Activated CD4-positive, alpha-beta T cell treated with anti-CD3 and anti-CD28 coated beads, Interleukin-2, amount 50 U/mL, for 16 hours (primary cell): Measurements from ENCODE around the gene EEF1AKMT2.

Source experiments
- DNase-seq: peaks from one replicate; pipeline ENCODE4 v3.0.0-alpha.2; 2020

The EEF1AKMT2 gene

GRCh38 chr10:124717911-124718741 lies 73.6 kb downstream of the EEF1AKMT2 start:
- peak; percentile 96 for DNase-seq

- no peak for DNase-seq
Measured at GRCh38 chr10:124717041-124717757, 74.5 kb downstream of the EEF1AKMT2 start.

GRCh38 chr10:124716369-124716768 lies 75.3 kb downstream of the EEF1AKMT2 start:
- DNase-seq, result no peak

GRCh38 chr10:124715439-124715838 lies 76.2 kb downstream of the EEF1AKMT2 start:
- DNase-seq, result no peak

GRCh38 chr10:124713679-124714255 lies 77.9 kb downstream of the EEF1AKMT2 start:
- DNase-seq, result no peak

GRCh38 chr10:124712704-124713407 lies 78.8 kb downstream of the EEF1AKMT2 start:
- no peak for DNase-seq

GRCh38 chr10:124711145-124711544 lies 80.5 kb downstream of the EEF1AKMT2 start:
- DNase-seq, result no peak

- DNase-seq, result no peak
Measured at GRCh38 chr10:124710266-124710881, 81.3 kb downstream of the EEF1AKMT2 start.

GRCh38 chr10:124709861-124710260 lies 81.8 kb downstream of the EEF1AKMT2 start:
- DNase-seq, result no peak

- DNase-seq, result no peak
Measured at GRCh38 chr10:124708922-124709520, 82.7 kb downstream of the EEF1AKMT2 start.

- DNase-seq, result no peak
Measured at GRCh38 chr10:124708246-124708779, 83.4 kb downstream of the EEF1AKMT2 start.
